Measurements from ENCODE around the gene SLC9A9. TPM values are rescaled to one million over a fixed set of nuclear protein-coding genes. Genes with fewer than 3 reads are reported as not detected.

Gene SLC9A9
- total RNA-seq, 4 donors from 2014 or later: 1.7 to 8.2 (median 3.6) TPM

DNA sequence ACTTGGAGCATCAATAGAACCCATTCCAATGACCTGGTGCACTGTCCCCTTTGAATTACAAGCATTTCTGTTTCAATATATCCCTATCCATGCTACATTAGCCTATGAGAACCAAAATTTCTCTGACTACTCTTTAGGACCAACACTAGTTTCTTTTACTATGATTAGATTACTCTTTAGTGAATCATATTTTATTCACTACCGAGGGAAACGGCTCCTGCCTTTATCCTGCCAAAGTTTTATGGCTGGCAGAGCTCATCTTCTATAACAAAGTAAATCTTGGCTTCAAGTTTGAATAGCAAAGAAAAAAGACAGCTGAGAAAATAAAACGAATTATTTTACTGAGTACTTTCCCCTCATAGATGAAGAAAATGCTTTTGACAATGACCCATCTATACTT is 120.9 kb downstream of the SLC9A9 start:
- no peaks in the 10 kb centered on the region for H3K9me3 ChIP-seq

DNA sequence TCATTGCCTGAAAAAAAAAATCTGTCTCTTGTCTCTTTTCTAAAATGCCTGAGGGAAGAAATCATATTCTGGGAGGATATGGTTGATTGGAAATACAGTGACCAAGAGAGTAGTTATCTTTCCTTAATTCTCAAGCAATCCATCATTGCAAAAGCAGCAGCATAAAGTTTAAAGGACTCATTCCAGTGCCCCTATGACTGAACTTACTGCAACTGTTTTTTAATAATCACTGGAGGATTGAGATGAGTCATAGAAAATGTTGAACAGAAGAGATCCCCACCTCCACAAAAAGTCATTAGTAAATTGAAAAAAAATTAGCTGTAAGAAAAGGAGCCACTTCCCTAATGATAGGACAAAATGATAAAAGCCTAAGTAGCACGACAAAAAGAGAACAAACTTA is 121.5 kb downstream of the SLC9A9 start:
- intact Hi-C loops (cut with DNase I; ENCODE audit: low total_unique reads): no loop called here
- H3K36me3 ChIP-seq: no peaks in the 10 kb centered on the region
- TF ChIP-seq, protein P1, sequence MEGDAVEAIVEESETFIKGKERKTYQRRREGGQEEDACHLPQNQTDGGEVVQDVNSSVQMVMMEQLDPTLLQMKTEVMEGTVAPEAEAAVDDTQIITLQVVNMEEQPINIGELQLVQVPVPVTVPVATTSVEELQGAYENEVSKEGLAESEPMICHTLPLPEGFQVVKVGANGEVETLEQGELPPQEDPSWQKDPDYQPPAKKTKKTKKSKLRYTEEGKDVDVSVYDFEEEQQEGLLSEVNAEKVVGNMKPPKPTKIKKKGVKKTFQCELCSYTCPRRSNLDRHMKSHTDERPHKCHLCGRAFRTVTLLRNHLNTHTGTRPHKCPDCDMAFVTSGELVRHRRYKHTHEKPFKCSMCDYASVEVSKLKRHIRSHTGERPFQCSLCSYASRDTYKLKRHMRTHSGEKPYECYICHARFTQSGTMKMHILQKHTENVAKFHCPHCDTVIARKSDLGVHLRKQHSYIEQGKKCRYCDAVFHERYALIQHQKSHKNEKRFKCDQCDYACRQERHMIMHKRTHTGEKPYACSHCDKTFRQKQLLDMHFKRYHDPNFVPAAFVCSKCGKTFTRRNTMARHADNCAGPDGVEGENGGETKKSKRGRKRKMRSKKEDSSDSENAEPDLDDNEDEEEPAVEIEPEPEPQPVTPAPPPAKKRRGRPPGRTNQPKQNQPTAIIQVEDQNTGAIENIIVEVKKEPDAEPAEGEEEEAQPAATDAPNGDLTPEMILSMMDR (IDR thresholded peaks at IDR 0.05 in 4 of 5, conservative IDR thresholded peaks at IDR 0.05 in 1 of 5): no peak
- TF ChIP-seq POLR2A (IDR thresholded peaks at IDR 0.05): no peak
- DNase-seq: no peak
- no peak overlapping the region for H3K4me3 ChIP-seq
- no peak for ATAC-seq
- no peaks in the 10 kb centered on the region for H3K9me3 ChIP-seq
- H3K27me3 ChIP-seq: no peaks in the 10 kb centered on the region
- peaks cover 0 to 2% of the 10 kb centered on the region in 2 donors for H3K4me1 ChIP-seq
- in situ Hi-C loops (cut with MboI; ENCODE audit: low sequenced_read_pairs in 4 of 4): no loop called here
- H3K27ac ChIP-seq: no peak overlapping the region

More for the DNA sequence above, 120.9 kb downstream of the SLC9A9 start:
- TF ChIP-seq POLR2A (IDR thresholded peaks at IDR 0.05): no peak
- TF ChIP-seq, protein P1 (IDR thresholded peaks at IDR 0.05 in 4 of 5, conservative IDR thresholded peaks at IDR 0.05 in 1 of 5): no peak
- no peak for ATAC-seq
- no peak overlapping the region for H3K27ac ChIP-seq
- H3K36me3 ChIP-seq: no peaks in the 10 kb centered on the region
- DNase-seq: no peak
- intact Hi-C loops (cut with DNase I; ENCODE audit: low total_unique reads): no loop called here
- H3K4me3 ChIP-seq: no peak overlapping the region
- H3K4me1 ChIP-seq: peaks cover 0 to 2% of the 10 kb centered on the region in 2 donors
- in situ Hi-C loops (cut with MboI; ENCODE audit: low sequenced_read_pairs in 4 of 4): no loop called here
- H3K27me3 ChIP-seq: no peaks in the 10 kb centered on the region

DNA sequence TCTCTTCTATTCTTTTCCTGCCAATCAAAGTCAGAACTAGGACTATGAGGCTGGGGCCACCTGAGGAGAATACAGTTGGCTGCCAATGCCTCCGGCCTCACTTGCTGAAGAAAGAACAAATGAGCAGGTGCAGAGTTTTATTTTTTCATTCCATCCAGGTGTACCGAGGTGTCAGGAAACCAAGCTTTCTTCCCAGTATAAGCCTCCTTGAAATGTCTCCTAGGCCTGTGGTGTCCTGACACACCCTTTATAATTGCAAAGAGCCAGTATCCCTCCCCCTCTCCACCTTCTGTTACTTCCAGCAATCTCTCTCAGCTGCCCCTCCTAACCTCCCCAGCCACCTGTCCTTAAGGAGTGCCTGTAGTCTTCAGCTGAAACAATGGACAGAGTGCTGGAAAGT is 127.9 kb downstream of the SLC9A9 start:
- in situ Hi-C loops (cut with MboI; ENCODE audit: low sequenced_read_pairs in 4 of 4): no loop called here

DNA sequence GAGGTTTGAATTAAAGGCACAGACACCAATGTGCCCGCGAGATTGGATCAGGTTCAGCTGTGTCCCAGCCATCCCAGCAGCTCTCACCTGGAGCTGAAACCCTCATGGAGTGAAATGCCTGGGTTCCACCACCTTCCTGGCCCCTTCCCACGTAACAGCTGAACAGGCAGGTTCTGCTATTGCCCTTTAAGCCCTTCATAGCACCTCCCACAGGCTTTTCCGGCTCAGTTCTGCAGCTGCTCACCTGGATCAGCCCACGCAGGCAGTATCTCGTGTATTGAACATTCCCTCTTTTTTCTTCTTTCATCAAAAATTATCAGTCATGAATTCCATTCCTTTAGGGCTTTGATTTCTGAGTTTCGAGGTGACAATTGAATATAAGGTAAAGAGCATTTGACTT is 129.8 kb downstream of the SLC9A9 start:
- H3K36me3 ChIP-seq: no peaks in the 10 kb centered on the region
- H3K27ac ChIP-seq: no peak overlapping the region
- H3K4me3 ChIP-seq: no peak overlapping the region
- H3K9me3 ChIP-seq: no peaks in the 10 kb centered on the region
- intact Hi-C loops (cut with DNase I; ENCODE audit: low total_unique reads) (no loop called here), in situ Hi-C loops (cut with MboI; ENCODE audit: low sequenced_read_pairs in 4 of 4) (no loop called here)
- TF ChIP-seq, protein P1 (IDR thresholded peaks at IDR 0.05 in 4 of 5, conservative IDR thresholded peaks at IDR 0.05 in 1 of 5): no peak
- TF ChIP-seq POLR2A (IDR thresholded peaks at IDR 0.05): no peak
- DNase-seq (no peak), ATAC-seq (no peak)
- H3K27me3 ChIP-seq: no peaks in the 10 kb centered on the region
- H3K4me1 ChIP-seq: no peaks in the 10 kb centered on the region

More for the DNA sequence above, 127.9 kb downstream of the SLC9A9 start:
- intact Hi-C loops (cut with DNase I; ENCODE audit: low total_unique reads): no loop called here
- no peaks in the 10 kb centered on the region for H3K27me3 ChIP-seq
- DNase-seq (no peak), ATAC-seq (no peak)
- H3K36me3 ChIP-seq: no peaks in the 10 kb centered on the region
- no peak overlapping the region for H3K4me3 ChIP-seq
- H3K4me1 ChIP-seq: no peaks in the 10 kb centered on the region
- TF ChIP-seq POLR2A (IDR thresholded peaks at IDR 0.05): no peak
- TF ChIP-seq, protein P1 (IDR thresholded peaks at IDR 0.05 in 4 of 5, conservative IDR thresholded peaks at IDR 0.05 in 1 of 5): no peak
- no peak overlapping the region for H3K27ac ChIP-seq
- no peaks in the 10 kb centered on the region for H3K9me3 ChIP-seq

DNA sequence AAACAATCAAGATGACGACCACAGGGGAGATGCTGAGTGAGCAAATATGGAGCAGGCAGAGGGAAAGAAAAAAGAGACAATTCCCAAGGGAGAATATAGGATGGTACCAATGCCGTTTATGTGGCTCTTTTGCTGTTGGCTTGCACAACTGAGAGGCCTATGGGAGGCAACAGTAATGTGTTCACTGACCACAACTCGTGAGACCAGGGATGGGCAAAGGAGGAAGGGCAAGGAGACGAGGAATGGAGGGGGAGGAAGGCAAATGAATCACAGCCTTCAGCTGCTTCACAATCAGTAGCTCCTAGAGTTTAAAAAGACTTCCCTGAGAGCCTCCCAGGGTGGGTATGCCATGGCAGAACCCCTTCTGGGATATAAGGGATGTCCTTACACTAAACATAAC is 131.5 kb downstream of the SLC9A9 start:
- Histone ChIP-seq H3K9me3 (no peaks in the 10 kb centered on the region), H3K27ac (no peak overlapping the region), H3K4me1 (no peaks in the 10 kb centered on the region), H3K36me3 (no peaks in the 10 kb centered on the region), H3K27me3 (no peaks in the 10 kb centered on the region), H3K4me3 (no peak overlapping the region)
- ATAC-seq: no peak
- in situ Hi-C loops (cut with MboI; ENCODE audit: low sequenced_read_pairs in 4 of 4) (no loop called here), intact Hi-C loops (cut with DNase I; ENCODE audit: low total_unique reads) (no loop called here)
- no peak for DNase-seq
- no peak for TF ChIP-seq POLR2A (IDR thresholded peaks at IDR 0.05)
- TF ChIP-seq, protein P1 (IDR thresholded peaks at IDR 0.05 in 4 of 5, conservative IDR thresholded peaks at IDR 0.05 in 1 of 5): no peak
